ENCODE results near the gene DNAJB8.

Gene DNAJB8

DNA sequence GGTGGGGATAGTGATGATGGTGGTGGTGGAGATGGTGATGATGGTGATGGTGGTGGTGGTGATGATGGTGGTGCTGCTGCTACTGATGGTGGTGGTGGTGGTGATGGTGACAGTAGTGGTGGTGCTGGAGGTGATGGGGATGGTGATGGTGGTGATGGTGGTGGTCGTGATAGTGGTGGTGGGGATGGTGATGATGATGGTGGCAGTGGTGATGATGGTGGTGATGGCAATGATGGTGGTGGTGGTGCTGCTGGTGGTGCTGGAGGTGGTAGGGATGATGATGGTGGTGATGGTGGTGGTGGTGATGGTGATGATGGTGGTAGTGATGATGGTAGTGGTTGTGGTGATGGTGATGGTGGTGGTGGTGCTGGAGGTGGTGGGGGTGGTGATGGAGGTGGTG is 21.3 kb downstream of the DNAJB8 start:
- DNase-seq (ENCODE audit: low read depth) = no peak

DNA sequence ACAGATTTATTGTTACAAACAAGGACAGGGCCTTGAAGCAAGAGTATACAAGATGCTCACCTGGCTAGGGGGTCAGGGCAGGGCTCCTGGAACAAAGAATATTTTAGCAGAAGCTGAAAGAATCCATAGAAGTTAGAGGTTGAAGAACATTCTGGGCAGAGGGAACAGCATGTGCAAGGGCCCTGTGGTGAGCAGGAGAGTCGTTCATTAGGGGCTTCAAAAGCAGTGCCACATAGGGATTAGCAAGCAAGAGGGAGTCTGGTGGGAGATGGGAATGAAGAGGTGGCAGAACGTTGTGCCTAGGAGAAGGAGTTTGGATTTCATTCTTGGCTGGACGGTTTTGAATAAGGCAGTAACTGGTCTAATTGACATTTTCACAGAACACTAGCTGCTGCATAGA is 22.9 kb downstream of the DNAJB8 start:
- no peak for DNase-seq (ENCODE audit: low read depth)

DNA sequence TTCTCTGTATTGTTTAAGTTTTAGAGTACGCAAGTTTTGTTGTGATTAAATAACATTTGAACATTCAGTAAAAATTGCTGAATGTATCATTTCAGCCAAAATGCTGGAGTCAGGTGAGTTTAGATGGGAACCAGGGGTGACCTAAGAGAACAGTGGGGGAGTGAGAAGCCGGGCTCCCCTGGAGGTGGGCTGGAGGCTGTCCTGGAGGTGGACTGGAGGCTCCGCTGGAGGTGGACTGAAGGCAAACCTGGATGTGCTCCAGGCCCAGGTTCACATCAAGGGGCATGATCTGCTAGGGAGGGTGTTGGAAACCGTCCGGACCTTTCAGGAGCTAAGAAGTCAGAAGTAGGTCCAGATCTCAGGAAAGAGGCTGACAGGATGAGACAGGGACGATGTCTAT is 23.7 kb downstream of the DNAJB8 start:
- no peak for DNase-seq (ENCODE audit: low read depth)

DNA sequence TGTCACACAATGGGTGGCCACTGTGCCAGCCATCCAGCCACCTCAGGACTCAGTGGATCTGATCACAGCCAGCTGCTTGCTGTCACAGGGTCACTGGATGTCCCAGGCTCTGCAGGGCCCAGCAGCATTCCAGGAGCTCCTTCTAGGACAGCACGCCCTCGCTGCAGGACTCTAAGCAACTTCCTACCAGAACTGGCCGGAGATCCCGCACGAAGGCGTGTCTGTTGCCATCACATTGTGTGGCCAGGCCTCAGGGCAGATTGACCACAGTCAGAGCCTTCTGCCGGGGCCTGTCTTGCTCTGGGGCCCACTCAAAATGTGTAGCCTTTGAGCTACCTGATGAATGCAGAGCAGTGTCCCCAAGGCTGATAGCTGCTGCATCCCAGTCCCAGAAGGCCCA is 24.6 kb downstream of the DNAJB8 start:
- no peak for DNase-seq (ENCODE audit: low read depth)

DNA sequence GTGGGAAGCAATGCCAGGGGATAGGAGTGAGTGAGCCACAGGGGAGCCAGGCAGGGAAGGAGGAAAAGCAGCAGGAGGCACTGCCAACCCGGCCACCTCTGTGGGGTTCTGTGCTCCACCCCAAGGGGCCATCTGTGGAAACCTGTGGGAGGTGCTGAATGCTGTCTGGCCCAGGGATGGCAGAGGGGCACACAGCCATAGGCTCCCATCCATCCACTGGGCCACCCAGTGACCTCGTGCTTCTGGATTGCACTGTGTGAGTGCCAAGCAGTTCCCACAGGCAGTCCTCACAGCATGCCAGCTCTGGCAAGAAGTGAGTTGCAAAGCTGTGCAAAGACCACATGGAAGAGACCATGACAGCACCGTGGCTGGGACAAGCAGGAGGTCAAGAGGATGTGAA is 27.5 kb downstream of the DNAJB8 start:
- no peak for DNase-seq (ENCODE audit: low read depth)

DNA sequence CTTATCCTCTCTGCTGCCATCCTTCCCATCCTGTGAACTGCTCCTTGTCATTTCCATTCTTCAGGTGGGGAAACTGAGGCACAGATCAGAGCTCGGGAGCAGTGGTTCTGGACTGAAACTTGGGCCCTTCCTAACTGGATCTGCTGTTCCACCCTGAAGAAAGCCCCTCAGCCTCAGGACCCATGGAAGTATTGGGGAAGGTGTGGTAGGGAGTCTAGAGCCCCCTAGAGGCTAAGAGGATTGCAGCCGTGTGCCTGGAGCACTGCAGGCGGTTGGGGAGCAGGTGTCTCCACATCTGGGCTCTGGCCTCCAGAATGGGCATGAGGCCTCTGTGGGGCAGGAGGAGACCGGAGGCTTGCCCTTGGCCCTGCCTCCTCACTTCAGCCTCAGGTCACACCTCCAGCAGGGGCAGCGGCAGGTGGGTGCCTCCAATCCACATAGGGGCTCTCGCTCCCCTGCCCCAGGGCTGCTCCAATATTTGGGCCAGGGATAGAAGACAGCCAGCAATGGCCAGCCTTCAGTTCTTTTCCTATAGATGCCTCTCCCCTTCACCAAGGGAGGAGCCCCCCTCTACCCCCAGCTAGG is 28.1 kb downstream of the DNAJB8 start:
- DNase-seq (ENCODE audit: low read depth) = no peak

DNA sequence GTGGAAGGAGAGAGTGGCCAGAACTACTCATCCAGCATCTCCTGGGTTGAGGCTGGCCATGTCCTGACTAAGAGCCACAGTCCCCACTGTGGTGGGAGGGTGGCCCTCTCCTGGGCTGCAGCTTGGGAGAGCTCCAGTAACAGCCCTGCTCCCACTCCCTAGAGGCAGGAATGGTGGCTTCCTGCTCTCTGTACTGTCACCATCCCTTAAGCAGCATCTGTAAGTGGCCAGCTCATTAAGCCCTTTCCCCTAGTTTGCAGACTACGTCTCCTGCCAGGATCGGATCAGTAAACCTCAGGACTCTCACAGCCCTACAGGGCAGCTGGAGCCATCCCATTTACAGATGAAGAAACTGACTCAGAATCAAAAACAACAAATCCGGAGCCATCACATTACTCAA is 30.5 kb downstream of the DNAJB8 start:
- no peak for DNase-seq (ENCODE audit: low read depth)

DNA sequence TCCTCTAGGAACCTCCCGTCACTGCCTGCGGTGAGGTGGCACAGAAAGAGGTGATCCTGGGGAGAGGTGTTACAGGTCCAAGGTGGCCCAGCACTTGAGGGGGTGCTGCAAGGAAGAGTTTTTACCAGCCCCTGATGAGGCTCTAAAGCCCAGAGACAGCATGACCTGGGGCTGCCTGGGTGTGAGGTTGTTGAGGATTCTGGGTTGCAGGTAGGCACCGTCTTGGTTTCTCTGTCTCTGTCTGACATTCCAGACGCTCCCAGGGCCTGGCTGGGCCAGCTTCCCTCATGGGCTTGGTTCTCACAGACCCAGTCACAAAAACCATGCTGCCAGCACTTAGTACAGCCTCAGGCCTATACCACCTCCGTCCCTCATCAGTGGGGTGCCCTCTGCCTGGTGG is 31.1 kb downstream of the DNAJB8 start:
- DNase-seq (ENCODE audit: low read depth) = no peak

DNA sequence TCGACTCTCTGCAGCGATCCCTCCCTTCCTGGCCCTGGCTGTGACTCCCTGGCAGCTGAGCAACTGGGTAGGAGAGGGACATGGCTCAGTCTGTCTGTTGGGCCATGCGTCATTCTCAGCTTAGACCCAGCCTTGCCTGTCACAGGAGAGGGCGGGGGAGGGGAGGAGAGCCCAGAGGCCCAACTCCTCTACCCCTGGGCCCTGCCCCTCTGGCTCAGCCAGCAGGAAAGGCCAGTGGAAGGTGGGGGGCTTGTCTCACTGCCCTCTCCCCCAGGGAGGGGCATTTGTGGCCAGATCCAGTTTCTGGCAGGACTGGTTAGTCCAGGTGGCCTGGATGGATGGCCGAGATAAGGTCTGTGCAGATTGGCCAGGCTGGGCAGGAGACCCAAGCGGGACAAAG is 31.6 kb downstream of the DNAJB8 start:
- DNase-seq (ENCODE audit: low read depth) = no peak

DNA sequence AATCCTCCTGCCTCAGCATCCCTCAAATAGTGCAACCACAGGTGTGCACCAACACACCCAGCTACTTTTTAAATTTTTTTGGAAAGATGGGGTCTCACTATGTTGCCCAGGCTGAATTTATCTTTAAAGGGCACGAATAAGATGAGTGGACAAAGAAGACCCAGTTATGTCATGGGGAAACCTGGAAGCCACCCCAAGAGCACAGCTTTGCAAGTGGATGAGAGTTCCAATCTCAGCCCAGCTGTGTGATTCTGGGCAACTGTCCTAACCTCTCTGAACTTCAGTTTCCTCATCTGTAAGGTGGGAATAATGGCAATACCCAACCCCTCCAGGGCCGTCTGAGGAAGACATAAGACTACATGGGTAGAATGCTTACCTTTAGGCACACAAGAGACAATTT is 32.2 kb downstream of the DNAJB8 start:
- DNase-seq (ENCODE audit: low read depth) = no peak

DNA sequence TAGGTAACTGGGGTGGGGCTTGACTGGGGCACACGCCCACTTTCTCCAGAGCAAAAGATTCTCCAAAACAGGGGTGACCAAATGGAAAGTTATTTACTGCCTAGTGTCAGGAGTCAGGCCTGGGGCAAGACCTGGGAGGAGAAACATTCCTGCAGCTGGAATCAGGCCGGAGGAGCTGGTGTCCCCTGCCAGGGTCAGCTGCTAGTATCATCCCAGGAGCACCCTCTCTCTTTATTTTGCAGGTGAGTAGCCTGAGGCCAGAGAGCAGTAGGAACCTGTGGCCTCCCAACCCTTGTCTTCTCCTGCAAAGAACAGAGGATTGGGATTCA is 32.9 kb downstream of the DNAJB8 start:
- no peak for DNase-seq (ENCODE audit: low read depth)

DNA sequence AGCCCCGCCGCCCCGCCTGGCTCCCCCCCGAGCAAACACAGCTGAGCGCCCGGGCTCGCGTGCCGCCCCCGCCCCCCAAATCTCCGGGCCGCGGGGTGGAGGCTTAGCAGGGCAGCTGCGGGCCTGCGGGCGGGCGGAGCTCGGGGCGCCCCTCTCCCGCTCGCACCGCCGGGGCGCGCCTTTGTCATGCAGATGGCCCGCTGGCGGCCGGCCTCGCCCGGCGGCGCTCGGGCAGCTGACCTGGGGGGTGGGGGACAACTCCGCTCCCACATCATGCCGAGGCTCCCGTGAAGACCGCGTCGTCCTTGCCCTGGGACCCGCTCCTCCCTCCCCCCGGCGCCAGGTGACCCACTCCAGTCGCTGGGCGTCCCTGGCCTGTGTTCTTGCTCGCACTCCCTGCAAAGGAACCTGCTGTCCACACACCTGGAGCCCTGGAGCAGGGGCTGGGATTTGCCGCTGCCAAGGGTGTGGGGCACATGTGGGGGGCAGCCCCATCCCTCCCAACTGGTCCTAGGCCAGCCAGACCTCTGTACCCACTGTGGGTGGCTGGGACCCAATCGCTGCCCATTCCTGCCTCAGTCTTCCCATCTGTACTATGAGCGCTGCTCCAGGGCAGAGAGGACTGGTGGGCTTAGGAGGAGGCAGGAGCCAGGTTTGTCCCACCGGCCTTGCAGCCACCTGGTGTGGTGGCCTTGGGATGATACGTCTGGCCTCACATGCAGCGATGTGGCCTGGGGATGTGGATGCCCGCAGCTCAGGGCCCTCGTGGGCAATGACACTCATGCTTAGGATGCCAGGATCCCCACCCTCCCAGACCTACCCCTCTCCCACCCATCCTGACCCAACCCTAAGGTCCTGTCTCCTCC is 33.5 kb downstream of the DNAJB8 start:
- no peak for DNase-seq (ENCODE audit: low read depth)

DNA sequence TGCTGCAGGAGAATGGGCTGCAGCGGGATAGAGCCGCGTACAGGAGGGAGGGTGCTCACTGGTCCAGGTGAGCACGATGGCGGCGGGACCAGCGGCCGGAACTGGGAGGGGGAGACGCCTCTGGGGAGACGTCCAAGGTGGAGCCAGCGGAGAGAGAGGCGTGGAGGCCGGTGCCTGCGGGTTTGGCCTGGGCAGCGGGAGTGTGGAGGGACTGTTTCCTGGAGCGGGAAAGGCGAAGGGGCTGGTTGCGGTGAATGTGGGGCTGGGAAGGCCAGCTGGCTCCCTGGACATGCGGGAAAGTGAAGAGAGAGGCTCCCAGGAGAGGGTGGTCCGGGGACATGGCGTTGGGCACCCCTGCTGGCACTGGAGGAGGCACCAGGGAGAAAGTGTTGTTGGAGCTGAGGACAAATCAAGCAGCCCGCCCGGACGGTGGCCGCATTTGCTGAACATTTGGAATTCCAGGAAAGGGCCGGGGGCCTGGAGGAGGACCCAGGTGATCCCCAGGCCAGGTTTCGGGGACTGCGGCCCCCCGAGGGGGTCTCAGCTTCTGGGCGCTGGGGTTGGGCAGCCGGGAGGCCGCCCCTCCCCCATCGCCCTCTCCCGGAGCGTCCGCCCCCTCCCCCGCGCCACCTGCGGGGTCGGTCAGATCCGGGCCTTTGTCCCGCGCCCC is 34.3 kb downstream of the DNAJB8 start:
- no peak for DNase-seq (ENCODE audit: low read depth)

DNA sequence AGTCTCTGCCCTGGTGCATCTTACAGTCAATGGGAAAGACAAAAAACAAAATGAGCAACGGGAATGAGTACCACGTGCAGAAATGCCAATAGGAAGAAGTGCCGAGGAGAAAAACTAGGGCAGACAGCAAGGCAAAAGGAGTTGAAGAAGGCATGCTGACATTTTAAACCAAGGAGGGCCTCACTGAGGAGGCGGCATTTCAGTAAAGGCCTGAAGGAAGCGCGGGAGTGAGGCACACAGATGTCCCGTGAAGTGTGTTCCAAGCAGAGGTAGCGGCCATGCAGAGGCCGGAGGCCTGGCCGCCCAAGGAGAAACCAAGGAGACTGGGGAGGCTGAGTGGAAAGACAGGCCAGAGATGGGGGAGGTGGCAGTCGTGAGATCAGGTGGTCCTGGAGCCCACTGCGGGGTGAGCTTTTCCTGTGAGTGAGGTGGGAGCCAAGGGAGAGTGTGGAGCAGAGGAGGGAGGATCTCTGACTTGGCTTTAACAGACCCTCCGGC is 34.8 kb downstream of the DNAJB8 start:
- no peak for DNase-seq (ENCODE audit: low read depth)

DNA sequence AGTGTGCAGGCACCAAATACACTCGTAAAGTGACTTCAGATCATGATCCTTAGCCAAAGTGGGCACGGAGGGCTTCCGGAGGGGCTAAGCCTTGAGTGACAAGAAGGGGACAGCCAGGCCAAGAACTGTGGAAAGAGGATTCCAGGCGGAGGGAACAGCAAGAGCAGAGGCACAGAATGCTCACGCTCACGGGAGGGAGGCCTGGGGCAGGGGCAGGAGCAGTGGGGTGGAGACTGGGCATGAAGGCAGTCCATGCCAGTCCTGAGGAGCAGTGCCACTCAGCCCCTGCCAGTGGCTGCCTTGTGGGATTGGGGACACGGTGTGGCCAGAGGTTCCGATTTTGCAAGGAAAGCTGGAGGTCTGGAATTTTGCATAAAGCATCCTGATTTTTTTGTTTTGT is 36.0 kb downstream of the DNAJB8 start:
- no peak for DNase-seq (ENCODE audit: low read depth)

DNA sequence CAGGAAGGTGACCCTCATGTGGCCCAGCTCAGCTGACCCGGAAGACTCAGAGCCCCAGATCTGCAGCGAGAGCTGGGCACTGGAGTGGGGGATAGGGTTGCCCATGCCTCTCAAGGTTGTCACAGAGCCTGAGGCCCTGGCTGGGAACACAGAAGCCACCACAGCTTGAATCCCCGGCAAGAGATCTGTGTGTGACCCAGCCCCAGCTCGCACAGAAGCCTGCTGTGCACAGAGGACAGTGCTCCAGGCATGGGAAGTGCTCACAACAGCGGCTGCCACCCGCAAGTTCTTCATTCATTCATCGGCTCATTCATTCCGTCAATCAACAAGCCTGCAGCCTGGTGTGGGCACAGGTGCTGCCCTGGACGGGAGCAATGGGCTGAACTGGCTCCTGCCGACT is 36.4 kb downstream of the DNAJB8 start:
- DNase-seq (ENCODE audit: low read depth) = no peak

DNA sequence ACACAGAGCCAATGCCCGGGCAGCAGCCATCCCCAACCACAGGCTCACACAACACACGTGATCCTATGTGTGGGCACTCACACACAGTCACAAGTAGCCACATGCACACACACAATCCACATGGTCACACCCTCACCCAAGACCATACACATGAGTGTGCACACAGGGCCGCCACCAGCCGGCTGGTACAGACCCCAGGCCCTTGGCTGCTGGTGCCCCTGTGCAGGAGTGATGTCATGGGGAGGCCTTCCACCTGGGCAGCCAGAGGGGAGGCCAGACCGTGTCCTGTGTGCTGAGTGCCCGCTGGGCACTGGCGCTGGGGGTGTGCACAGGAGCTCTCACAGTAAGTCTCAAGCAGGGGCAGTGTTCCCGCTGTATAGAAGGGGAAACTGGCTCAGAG is 36.9 kb downstream of the DNAJB8 start:
- no peak for DNase-seq (ENCODE audit: low read depth)

DNA sequence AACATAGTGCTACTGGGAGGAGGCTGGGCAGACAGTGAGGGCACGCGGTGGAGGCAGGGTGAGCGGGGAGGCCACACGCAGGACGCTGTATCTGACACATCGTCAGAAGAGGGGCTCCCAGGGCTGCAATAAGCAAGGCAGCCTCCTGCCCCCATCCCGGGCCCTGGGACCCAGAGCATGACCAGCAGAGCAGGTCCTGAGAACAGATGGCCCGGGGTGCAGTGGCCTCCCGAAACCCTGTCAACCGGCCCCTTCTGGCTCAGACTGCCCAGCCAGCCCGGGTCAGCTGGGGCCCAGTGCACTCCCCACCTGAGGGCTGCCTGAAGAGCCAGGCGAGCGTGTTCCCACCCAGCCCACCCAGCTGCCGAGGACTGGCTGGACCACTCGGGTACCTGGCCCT is 37.4 kb downstream of the DNAJB8 start:
- DNase-seq (ENCODE audit: low read depth) = no peak

DNA sequence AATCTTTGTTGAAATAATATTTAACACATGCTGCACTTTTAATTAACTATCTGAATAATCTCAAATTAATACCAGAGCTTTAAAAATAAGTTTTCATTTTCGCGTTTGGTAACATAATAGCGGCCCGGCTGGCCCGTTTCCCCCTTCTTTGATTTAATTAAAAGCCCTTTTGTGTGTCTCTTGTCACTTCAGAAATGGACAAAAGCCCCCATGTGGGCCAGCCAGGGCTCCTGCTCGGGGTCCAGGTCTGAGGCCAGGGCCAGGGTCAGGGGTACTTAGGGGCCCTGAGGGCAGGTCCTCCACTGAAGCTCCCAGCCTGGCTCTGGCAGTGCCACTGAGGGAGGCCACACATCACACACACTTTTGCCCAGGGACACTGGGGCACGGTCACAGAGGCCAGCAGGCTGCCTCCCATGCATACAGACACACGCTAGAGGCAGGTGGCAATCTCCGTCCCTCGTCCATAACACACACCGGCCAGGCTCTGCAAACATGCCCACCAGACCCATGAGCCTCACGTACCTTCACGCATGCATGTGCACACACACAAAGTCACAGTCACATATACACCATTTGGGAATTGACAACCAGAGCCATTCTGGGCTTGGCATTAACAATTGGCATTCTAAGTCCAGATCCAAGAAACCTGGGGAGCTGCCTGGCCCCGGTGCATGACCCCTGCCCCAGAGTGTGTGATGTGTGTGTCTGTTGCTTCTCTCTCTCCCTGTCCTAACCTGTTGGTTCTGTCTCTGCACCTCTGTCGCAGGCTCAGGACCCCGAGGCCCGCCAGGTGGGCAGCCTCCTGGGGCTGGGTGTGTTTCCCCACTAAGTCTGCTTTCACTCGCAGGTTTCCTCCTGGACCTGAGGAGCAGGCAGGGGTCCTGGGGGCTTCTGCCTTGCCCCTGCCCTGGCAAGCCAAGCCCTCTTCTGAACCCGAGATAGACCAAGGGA is 38.5 kb downstream of the DNAJB8 start:
- no peak for DNase-seq (ENCODE audit: low read depth)

DNA sequence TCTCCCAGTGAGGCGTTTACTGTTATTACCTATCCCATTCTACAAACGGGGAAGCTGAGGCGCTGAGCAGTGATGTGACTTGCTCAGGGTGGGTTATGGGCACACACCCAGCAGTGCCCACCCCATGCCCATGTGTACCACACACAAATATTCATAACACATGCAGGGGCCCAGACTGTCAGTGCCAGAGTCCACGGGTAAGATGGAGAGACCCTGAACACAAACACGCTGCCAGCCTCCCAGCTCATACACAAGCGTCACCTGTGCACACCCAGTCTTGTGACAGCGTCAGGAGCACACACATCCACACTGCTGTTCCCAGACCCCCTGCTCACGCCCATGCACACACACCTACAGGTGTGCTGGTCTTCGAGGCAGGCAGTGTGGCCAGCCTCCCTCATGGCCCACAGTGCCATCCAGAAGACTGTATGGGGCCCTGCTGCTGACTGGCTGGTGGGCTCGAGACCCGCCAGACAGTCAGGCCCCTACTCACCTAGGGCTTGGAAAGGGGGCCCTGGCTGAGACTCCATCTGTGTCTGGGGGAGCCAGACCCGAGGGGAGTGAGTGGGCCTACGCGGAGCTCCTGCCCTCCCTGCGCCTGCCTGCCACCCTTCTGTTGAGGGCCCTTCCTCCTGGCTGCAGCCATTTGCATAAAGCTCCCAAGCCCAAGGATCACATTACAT is 39.4 kb downstream of the DNAJB8 start:
- DNase-seq (ENCODE audit: low read depth) = no peak

DNA sequence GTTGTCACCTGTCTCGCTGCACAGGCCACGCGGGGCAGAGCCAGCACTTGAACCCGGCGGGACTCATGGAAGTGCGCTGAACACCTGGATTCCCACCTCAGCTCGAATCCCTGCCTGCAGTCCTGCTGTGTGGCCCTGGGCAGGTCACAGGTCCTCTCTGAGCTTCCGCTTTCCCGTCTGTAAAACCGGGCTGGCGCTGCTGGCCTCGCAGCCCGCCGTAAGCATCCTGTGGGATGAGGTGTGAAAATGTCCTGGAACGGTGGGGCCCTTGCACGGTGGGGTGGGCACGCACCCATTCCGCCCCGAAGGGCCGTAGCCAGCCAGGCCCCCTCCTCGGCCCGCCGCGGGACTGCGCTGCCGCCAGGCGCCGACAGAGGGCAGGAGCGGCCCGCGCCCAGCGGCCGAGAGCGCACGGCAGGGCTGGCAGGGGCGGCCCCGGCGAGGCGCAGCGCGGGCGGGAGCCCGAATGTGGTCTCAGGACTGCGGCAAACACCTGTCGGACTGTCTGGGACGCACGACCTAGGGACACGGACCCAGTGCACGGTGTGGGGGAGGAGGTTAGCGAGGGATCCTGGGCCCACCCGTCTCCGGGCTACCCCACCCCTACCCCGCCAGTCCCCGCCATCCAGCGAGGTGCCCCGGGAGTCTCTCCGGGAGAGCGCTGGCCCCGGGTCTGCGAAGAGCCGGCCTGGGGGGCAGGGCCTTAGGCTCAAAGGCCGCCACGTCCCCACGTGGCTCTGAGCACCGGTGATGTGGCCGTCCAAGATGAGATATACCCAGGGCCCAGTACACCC is 40.4 kb downstream of the DNAJB8 start:
- DNase-seq (ENCODE audit: low read depth) = peak; percentile 21
